Loucy (cell line): ENCODE data around the gene ICAM4.

Source experiments
- H2AFZ ChIP-seq: fragments of 200-600 bp; sonication (generic); 2 replicates; pipeline ENCODE4 v1.6.0; 2016; ENCODE audit warnings: antibody characterized with exemption, mild to moderate bottlenecking, low read length, moderate library complexity
- H3F3A ChIP-seq: fragments of 200-600 bp; 2 replicates; pipeline ENCODE4 v1.6.0; 2016; ENCODE audit warnings: antibody characterized with exemption, low read depth, mild to moderate bottlenecking
- H3K27me3 ChIP-seq: fragments of 200-600 bp; sonication (generic); 2 replicates; pipeline ENCODE4 v1.6.1; 2014; ENCODE audit warnings: low read length, mild to moderate bottlenecking; ENCODE audit not compliant: insufficient read depth, poor library complexity, severe bottlenecking
- H3K36me3 ChIP-seq: fragments of 200-600 bp; sonication (generic); 2 replicates; pipeline ENCODE4 v1.6.1; 2016; ENCODE audit warnings: low read length; ENCODE audit not compliant: insufficient read depth
- H3K4me1 ChIP-seq: fragments of 200-600 bp; sonication (generic); 2 replicates; pipeline ENCODE4 v1.5.1; 2014; ENCODE audit warnings: low read length, mild to moderate bottlenecking; ENCODE audit not compliant: insufficient read depth, poor library complexity, severe bottlenecking
- H3K4me2 ChIP-seq: fragments of 200-600 bp; sonication (generic); 2 replicates; pipeline ENCODE4 v1.6.0; 2014; ENCODE audit warnings: antibody characterized with exemption, low read length, low read depth, mild to moderate bottlenecking; ENCODE audit not compliant: poor library complexity, severe bottlenecking
- H3K4me3 ChIP-seq: fragments of 200-600 bp; sonication (generic); 2 replicates; pipeline ENCODE4 v1.5.1; 2014; ENCODE audit warnings: low read length, mild to moderate bottlenecking, mixed read lengths; ENCODE audit not compliant: poor library complexity, severe bottlenecking
- H3K79me2 ChIP-seq: fragments of 200-600 bp; sonication (generic); 2 replicates; pipeline ENCODE4 v1.6.1; 2014; ENCODE audit warnings: low read length; ENCODE audit not compliant: insufficient read depth
- H3K9ac ChIP-seq: fragments of 200-600 bp; sonication (generic); 2 replicates; pipeline ENCODE4 v1.6.0; 2014; ENCODE audit warnings: mild to moderate bottlenecking, low read depth, low read length, moderate library complexity; ENCODE audit not compliant: poor library complexity, severe bottlenecking
- H3K9me2 ChIP-seq: fragments of 200-600 bp; sonication (generic); replicated peaks from 2 replicates; pipeline ENCODE4 v1.6.1; 2016; ENCODE audit warnings: low read depth, low read length, mixed read lengths
- H3K9me3 ChIP-seq: fragments of 200-600 bp; sonication (generic); 2 replicates; pipeline ENCODE4 v1.6.1; 2014; ENCODE audit warnings: mild to moderate bottlenecking, antibody characterized with exemption, low read length, low read depth; ENCODE audit not compliant: insufficient read depth
- H4K20me1 ChIP-seq: fragments of 200-600 bp; sonication (generic); 2 replicates; pipeline ENCODE4 v1.6.0; 2014; ENCODE audit warnings: antibody characterized with exemption, low read length, mild to moderate bottlenecking; ENCODE audit not compliant: insufficient read depth, poor library complexity, severe bottlenecking
- EZH2phosphoT487 ChIP-seq: fragments of 200-600 bp; IDR thresholded peaks from 2 replicates; pipeline ENCODE4 v1.6.1; 2018; ENCODE audit warnings: antibody characterized with exemption, mild to moderate bottlenecking, moderate library complexity, borderline replicate concordance
- TF ChIP-seq, protein P1 (sequence below): fragments of 200-600 bp; sonication (generic); conservative IDR thresholded peaks from 2 replicates; pipeline ENCODE4 v1.5.1; 2014; ENCODE audit warnings: mild to moderate bottlenecking, antibody characterized with exemption, low read length

The ICAM4 gene

DNA sequence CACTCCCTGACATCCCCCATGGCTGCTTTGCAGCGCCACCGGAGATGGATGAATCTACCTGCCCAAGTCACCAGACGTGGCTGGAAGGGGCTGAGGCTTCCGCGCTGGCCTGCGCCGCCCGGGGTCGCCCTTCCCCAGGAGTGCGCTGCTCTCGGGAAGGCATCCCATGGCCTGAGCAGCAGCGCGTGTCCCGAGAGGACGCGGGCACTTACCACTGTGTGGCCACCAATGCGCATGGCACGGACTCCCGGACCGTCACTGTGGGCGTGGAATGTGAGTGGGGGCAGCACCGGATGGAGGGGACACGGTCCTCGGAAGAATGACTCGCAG is 7.6 kb downstream of the ICAM4 start:
- no peaks in the 10 kb centered on the region for H3K79me2 ChIP-seq

GRCh38 chr19:10295305-10295846 is 8.6 kb downstream of the ICAM4 start:
- Histone ChIP-seq H3K4me3 (no peak overlapping the region), H2AFZ (no peak overlapping the region), H3K4me2 (no peak overlapping the region), H3K27me3 (no peaks in the 10 kb centered on the region), H3K9me2 (no peaks in the 10 kb centered on the region), H3F3A (no peaks in the 10 kb centered on the region), H3K36me3 (no peaks in the 10 kb centered on the region), H3K9ac (no peak overlapping the region), H3K9me3 (no peaks in the 10 kb centered on the region), H3K79me2 (no peaks in the 10 kb centered on the region), H4K20me1 (no peaks in the 10 kb centered on the region), H3K4me1 (no peaks in the 10 kb centered on the region)
- no peak for TF ChIP-seq EZH2phosphoT487
- TF ChIP-seq, protein P1, sequence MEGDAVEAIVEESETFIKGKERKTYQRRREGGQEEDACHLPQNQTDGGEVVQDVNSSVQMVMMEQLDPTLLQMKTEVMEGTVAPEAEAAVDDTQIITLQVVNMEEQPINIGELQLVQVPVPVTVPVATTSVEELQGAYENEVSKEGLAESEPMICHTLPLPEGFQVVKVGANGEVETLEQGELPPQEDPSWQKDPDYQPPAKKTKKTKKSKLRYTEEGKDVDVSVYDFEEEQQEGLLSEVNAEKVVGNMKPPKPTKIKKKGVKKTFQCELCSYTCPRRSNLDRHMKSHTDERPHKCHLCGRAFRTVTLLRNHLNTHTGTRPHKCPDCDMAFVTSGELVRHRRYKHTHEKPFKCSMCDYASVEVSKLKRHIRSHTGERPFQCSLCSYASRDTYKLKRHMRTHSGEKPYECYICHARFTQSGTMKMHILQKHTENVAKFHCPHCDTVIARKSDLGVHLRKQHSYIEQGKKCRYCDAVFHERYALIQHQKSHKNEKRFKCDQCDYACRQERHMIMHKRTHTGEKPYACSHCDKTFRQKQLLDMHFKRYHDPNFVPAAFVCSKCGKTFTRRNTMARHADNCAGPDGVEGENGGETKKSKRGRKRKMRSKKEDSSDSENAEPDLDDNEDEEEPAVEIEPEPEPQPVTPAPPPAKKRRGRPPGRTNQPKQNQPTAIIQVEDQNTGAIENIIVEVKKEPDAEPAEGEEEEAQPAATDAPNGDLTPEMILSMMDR, result no peak

More for the DNA sequence above, 7.6 kb downstream of the ICAM4 start:
- Histone ChIP-seq H3K4me2 (no peak overlapping the region), H3K4me1 (peaks cover 2% of the 10 kb centered on the region), H3K9me3 (no peaks in the 10 kb centered on the region), H3K9ac (no peak overlapping the region), H4K20me1 (no peaks in the 10 kb centered on the region), H3F3A (no peaks in the 10 kb centered on the region), H3K4me3 (no peak overlapping the region), H2AFZ (no peak overlapping the region), H3K9me2 (no peaks in the 10 kb centered on the region), H3K27me3 (no peaks in the 10 kb centered on the region), H3K36me3 (no peaks in the 10 kb centered on the region)
- TF ChIP-seq EZH2phosphoT487, result no peak
- TF ChIP-seq, protein P1, result no peak

DNA sequence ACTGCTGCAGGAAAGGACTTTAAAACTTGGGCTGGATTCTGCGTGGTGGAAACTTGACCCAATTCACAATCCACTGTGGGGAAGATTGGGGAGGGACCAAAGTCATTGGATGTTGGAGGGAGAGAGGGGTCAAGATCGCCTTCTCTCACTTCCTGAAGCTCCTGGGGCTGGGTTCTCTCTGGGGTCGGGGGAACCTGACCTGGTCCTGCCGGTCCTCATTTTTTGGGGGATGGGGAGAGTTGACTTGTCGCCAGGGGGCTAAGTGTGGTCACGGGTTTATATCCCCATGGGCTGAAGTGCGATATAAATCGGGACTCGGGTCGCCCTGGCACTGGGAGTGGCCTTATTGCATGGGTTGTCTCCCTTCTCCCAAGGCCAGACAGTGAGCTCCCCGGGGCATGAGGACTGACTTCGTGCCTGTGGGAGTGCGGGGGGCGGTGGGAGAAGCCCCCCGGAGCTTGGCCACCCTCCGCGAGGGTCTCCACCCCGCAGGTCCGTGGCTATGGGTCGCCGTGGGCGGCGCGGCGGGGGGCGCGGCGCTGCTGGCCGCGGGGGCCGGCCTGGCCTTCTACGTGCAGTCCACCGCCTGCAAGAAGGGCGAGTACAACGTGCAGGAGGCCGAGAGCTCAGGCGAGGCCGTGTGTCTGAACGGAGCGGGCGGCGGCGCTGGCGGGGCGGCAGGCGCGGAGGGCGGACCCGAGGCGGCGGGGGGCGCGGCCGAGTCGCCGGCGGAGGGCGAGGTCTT is 9.3 kb downstream of the ICAM4 start:
- no peaks in the 10 kb centered on the region for H3K27me3 ChIP-seq
- no peak overlapping the region for H3K9ac ChIP-seq

More for the DNA sequence above, 9.3 kb downstream of the ICAM4 start:
- H3K9me2 ChIP-seq, result no peaks in the 10 kb centered on the region
- no peak overlapping the region for H3K4me3 ChIP-seq
- H3K9me3 ChIP-seq, result no peaks in the 10 kb centered on the region
- no peak overlapping the region for H3K4me2 ChIP-seq
- no peaks in the 10 kb centered on the region for H3K79me2 ChIP-seq
- H2AFZ ChIP-seq, result no peak overlapping the region
- H3F3A ChIP-seq, result no peaks in the 10 kb centered on the region
- no peak for TF ChIP-seq EZH2phosphoT487
- TF ChIP-seq, protein P1, result no peak
- no peaks in the 10 kb centered on the region for H3K36me3 ChIP-seq
- H4K20me1 ChIP-seq, result no peaks in the 10 kb centered on the region
- no peaks in the 10 kb centered on the region for H3K4me1 ChIP-seq
